ENCODE data around the gene SRGN. TPM values are rescaled to one million over a fixed set of nuclear protein-coding genes. Genes with fewer than 3 reads are reported as not detected.
"Not testable (repeated sequence)": the region's sequence is repeated elsewhere in the genome, so short reads cannot be mapped to it uniquely, and the experiment has no call there.

SRGN gene
- polyA plus RNA-seq, 6 donors from 2014 or later: 25.2 to 40.7 (median 33.6) TPM

DNA sequence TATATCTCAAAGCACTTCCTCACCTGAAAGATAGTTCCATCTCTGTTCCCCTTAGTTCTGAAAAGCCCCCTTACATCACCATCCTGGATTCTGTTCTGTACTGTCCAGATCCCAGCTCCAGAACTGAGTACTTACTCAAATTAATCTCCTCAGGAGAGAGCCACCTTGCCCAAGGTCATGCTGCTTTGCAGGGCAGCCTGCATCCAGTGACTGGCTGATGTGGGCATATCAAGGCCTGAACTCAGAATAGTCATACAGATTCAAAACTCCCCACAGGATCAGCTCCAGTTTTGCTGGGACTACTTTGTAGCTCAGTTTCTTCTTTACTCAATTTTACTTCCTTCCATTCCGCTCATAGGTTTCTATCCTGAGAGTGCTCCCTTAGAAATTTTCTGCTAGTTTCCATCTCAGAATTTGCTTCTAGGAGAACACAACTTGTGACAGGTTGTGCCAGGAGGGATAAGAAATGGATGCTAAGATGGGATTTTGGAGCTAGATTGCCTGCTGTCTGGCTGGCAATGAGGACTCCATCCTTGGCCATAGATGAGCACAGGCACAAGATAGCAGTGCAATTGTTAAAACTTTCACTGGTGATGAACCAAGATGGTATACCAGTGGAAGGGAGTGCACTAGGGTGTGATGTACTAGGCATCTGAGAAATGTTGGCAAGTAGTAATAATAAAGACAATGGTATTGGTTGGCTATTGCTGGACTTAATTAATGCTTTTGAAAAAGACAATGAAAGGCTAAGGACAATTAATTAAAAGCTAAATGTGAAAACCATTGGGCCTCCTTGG, 17.3 kb downstream of the SRGN start:
- Mint-ChIP-seq H3K36me3 (peaks cover 10 to 26% of the 10 kb centered on the region in 2 donors), H3K4me3 (no peak overlapping the region), H3K9me3 (no peaks in the 10 kb centered on the region), H3K27ac (no peak overlapping the region), H3K27me3 (no peaks in the 10 kb centered on the region), H3K4me1 (peaks cover 3 to 4% (median 3%) of the 10 kb centered on the region in 3 donors)
- ATAC-seq (ENCODE audit: low read depth in 2 of 2) (no peak), DNase-seq (no peak)

DNA sequence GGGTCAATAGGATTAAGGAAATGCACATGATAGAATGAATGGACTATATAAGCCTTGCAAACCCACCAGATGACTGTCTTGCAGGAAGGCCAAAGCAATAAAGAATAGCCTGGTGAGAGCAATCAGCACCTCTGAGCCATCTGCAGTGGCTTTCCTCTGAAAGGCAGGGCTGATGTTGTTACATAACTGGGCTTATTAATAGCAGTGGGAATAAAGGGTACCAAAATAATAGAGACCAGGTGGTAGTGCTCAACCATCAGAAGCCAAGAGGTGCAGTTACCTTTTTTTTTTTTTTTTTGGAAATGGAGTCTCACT, 19.2 kb downstream of the SRGN start:
- ATAC-seq (ENCODE audit: low read depth in 2 of 2): no peak
- H3K36me3 Mint-ChIP-seq: peaks cover 10 to 23% of the 10 kb centered on the region in 2 donors

DNA sequence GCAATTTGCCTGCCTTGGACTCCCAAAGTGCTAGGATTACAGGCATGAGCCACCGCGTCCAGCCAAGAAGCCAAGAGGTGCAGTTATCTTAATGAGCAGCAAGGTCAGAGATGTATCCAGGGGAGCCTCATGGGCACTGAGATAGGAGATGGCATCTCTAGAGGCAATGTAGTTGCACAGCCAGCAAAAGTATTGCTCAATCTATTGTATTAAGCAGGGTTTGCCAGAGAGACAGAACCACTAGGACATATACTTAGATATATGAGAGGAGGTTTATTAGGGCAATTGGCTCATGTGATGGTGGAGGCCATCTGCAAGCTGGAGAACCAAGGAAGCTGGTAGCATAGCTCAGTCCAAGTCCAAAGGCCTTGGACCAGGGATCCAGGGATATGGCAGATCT, 19.8 kb downstream of the SRGN start:
- H3K4me1 Mint-ChIP-seq: no peaks in the 10 kb centered on the region
- H3K36me3 Mint-ChIP-seq: peaks cover 10 to 18% of the 10 kb centered on the region in 2 donors
- H3K27me3 Mint-ChIP-seq: peaks cover 0 to 4% (median 4%) of the 10 kb centered on the region in 3 donors
- H3K27ac Mint-ChIP-seq: no peak overlapping the region
- no peak for DNase-seq
- H3K4me3 Mint-ChIP-seq: no peak overlapping the region
- no peak for ATAC-seq (ENCODE audit: low read depth in 2 of 2)
- no peaks in the 10 kb centered on the region for H3K9me3 Mint-ChIP-seq

More for the DNA sequence above, 19.2 kb downstream of the SRGN start:
- peak overlapping the region in 1 of 6 donors; percentile 45 for H3K27ac Mint-ChIP-seq
- H3K4me1 Mint-ChIP-seq: peaks cover 0 to 1% (median 0%) of the 10 kb centered on the region in 3 donors
- peaks cover 0 to 4% (median 4%) of the 10 kb centered on the region in 3 donors for H3K27me3 Mint-ChIP-seq
- H3K4me3 Mint-ChIP-seq: no peak overlapping the region
- no peaks in the 10 kb centered on the region for H3K9me3 Mint-ChIP-seq
- DNase-seq: no peak

DNA sequence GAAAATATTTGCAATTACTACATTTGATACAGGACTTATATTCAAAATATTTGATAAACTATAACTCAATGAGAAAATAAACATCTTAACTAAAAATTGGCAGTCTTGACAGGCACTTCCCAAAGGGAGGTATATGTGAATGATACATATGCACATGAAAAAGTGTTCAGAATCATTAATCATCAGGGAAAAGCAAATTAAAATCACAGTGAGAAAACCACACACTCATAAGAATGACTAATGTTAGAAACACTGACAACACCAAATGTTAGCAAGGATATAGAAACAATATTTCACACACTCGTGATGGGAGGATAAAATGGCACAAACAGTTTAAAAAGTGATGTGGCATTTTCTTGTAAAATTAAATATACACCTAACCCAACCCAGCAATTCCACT, 32.0 kb downstream of the SRGN start:
- Mint-ChIP-seq H3K4me1 (peaks cover 3 to 11% (median 8%) of the 10 kb centered on the region in 3 donors), H3K9me3 (no peaks in the 10 kb centered on the region), H3K27ac (no peak overlapping the region), H3K27me3 (no peaks in the 10 kb centered on the region), H3K4me3 (peak overlapping the region in 1 of 8 donors; percentile 68), H3K36me3 (no peaks in the 10 kb centered on the region)
- DNase-seq (no peak), ATAC-seq (ENCODE audit: low read depth in 2 of 2) (no peak)

DNA sequence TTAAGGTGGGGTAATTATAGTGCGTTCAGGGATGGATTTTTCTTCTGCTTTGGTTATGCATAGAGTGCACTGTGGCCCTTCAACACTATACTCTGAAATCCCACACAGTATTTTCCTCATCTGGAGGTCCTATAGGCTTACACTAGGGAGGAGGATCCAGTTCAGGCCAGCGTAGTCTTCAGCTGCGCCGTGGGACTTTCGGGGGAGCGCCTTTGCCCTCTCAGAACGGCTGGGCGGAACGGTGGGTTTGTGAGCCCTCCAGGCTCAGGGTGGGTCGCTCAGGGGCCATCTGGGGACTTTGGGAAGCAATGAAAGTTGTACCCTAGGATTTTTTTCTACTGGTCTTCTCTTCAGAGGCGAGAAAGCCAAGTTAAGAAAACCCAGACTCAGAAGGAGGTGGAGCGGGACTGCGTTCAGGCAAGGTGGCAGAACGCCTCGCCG, 35.4 kb downstream of the SRGN start:
- no peak for DNase-seq
- Mint-ChIP-seq H3K27me3 (no peaks in the 10 kb centered on the region), H3K9me3 (no peaks in the 10 kb centered on the region), H3K4me1 (peaks cover 12 to 25% (median 12%) of the 10 kb centered on the region in 3 donors), H3K27ac (peak overlapping the region; percentile 94 to 99 (median 98)), H3K4me3 (peak overlapping the region; percentile 86 to 97 (median 94)), H3K36me3 (no peaks in the 10 kb centered on the region)
- ATAC-seq (ENCODE audit: low read depth in 2 of 2): peak; percentile 18 to 22

DNA sequence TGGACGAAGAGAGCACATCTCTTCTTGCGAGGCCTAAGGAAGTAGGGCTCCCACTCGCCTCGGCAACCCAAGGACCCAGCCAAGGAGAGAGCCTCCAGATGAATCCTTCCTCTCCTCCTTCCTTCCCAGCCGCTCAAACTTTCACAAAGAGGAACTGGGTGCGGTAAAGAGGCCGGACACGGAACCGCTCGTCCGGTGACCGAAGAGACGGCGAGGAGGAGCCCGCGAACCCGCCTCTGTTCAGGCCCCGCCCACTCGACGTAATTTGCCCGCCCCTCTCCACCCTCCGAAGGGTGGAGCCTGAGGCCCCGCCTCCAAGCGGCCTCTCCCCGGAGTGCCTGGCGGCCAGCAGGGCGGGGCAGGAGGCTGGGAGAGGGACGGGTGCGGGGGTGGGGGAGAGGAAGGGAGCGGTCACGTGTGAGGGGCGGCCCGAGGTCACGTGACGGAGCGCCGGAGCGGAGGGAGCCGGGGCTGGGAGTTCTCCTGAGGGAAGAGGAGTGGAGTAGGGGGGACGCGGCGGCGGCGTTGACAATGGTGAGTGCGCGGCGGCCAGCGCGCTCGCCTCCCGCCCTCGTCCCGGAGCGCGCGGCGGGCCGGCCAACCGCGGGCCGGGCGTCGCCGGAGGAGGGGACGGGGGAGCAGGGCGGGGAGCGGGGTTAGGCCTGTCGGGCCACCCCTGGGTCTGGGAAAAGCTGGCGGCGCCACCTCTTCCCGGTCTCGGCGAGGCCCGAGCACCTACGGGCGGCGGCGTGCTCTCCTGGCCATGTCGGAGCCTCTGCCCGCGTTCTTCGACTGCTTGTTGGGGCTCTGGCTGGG, 36.1 kb downstream of the SRGN start, which contains the start of gene VPS26A:
TSS of gene VPS26A (plus strand) at position 432 of the 816 bp plus-strand sequence. CDS start at position 532, 100 bp downstream.
- Mint-ChIP-seq H3K9me3 (no peaks in the 10 kb centered on the region), H3K27ac (peak within 1 kb of the TSS; percentile 94 to 99 (median 98)), H3K4me1 (peaks cover 13 to 27% (median 14%) of the 10 kb centered on the region in 3 donors), H3K27me3 (no peaks in the 10 kb centered on the region), H3K36me3 (no peaks in the 10 kb centered on the region), H3K4me3 (peak within 1 kb of the TSS; percentile 86 to 97 (median 96))
- peak; percentile 82 to 84 for ATAC-seq (ENCODE audit: low read depth in 2 of 2)
- peak; percentile 99 for DNase-seq

DNA sequence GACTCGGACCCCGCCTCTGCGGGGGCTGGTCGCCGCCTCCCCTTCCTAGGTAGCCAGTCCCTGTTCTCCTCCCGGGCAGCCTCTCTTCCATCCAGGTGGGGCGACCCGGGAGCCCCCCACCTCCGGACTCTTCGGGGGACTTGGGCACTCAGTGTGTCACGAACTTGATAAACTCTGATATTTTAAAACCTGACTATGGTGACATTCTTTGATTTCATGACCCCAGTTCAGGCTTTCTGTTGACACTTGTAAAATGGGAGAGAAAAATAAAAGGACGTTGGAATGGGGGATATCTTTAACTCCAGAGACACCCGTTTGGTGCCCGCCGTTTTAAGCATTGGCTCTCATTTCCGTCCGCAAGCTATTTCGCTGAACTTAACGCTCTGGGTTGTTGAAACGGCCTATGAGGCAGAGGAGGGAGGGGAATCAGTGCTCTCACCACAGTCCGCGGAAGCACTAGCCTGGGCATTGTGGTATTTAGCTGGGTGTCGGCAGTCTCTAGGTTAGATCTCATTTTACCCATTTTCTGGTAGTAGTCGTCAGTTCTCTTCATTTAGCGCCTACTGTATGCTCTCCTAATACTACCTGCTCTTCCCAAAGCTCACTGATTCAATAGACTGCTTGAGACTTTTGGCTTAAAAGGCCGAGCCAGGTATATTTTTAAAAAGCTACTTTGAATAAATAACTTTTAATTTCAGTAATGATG, 36.8 kb downstream of the SRGN start:
- peak overlapping the region; percentile 86 to 97 (median 95) for H3K4me3 Mint-ChIP-seq
- ATAC-seq (ENCODE audit: low read depth in 2 of 2): peak; percentile 5 to 12

DNA sequence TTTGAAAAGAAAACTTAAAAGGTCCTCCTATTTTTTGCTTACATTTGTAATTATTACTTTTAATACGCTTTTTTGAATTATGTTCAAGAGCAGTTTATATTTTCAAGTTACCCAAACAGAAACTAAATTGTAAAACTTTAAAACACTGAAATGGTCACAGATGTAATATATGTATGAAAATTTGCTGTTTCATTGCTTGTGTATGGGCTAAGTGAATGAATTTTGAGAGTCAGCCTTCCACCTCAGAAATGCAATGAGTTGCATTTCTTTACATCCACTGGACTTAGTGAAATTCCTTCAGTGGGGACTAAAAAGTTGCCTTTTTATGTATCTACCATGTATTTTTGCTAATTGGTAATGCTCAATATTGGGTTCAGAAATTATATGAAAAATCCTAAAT, 37.7 kb downstream of the SRGN start:
- DNase-seq (no peak), ATAC-seq (ENCODE audit: low read depth in 2 of 2) (no peak)
- Mint-ChIP-seq H3K36me3 (no peaks in the 10 kb centered on the region), H3K9me3 (no peaks in the 10 kb centered on the region), H3K27ac (peak overlapping the region in 2 of 6 donors; percentile 94 to 96), H3K4me1 (peaks cover 24 to 30% (median 30%) of the 10 kb centered on the region in 3 donors), H3K27me3 (no peaks in the 10 kb centered on the region), H3K4me3 (peak overlapping the region in 5 of 8 donors; percentile 86 to 97 (median 95))

More for the DNA sequence above, 36.8 kb downstream of the SRGN start:
- H3K27me3 Mint-ChIP-seq: no peaks in the 10 kb centered on the region
- H3K36me3 Mint-ChIP-seq: no peaks in the 10 kb centered on the region
- H3K4me1 Mint-ChIP-seq: peaks cover 17 to 30% (median 22%) of the 10 kb centered on the region in 3 donors
- peak; percentile 44 for DNase-seq
- H3K9me3 Mint-ChIP-seq: no peaks in the 10 kb centered on the region
- peak overlapping the region; percentile 81 to 98 (median 96) for H3K27ac Mint-ChIP-seq

DNA sequence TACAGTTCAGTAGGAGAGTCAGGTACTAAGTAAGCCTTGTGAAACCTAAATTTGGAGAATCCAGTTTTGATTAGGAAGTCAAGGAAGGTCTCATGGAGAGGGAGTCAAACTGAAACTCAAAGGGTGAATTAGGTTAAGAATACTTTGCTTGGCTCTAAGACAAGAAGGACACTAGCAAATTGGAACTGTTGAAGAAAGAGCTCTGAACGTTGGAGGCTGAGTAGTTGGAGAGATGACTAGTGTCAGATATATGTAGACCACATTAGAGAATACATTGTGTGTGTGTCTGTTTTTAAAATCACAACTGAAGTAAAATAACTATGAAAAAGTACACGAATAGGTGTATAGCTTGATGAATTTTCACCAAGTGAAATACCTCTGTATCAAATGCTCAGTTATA, 42.3 kb downstream of the SRGN start:
- Mint-ChIP-seq H3K27me3 (no peaks in the 10 kb centered on the region), H3K4me1 (peaks cover 21 to 30% (median 24%) of the 10 kb centered on the region in 3 donors)

DNA sequence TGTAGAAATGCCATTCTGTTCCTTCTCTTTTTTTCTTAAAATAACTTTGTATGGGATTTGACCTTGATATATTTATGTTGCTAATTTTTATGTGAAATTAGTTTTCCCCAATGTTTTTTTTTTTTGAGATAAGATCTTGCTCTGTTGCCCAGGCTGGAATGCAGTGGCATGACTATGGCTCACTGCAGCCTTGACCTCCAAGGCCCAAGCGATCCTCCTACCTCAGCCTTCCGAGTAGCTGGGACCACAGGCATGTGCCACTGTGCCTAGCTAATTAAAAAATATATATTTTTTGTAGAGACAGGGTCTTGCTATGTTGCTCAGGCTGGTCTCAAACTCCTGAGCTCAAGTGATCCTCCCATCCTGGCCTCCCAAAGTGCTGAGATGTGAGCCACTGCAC, 52.1 kb downstream of the SRGN start:
- Mint-ChIP-seq H3K27ac (no peak overlapping the region), H3K36me3 (peaks cover 0 to 4% of the 10 kb centered on the region in 2 donors), H3K9me3 (no peaks in the 10 kb centered on the region), H3K4me3 (peak overlapping the region in 1 of 8 donors; percentile 52), H3K27me3 (no peaks in the 10 kb centered on the region), H3K4me1 (peaks cover 18 to 38% (median 18%) of the 10 kb centered on the region in 3 donors)
- ATAC-seq (ENCODE audit: low read depth in 2 of 2): no peak
- no peak for DNase-seq

More for the DNA sequence above, 42.3 kb downstream of the SRGN start:
- ATAC-seq (ENCODE audit: low read depth in 2 of 2) (no peak), DNase-seq (no peak)
- H3K36me3 Mint-ChIP-seq: peaks cover 0 to 13% of the 10 kb centered on the region in 2 donors
- H3K27ac Mint-ChIP-seq: peak overlapping the region in 2 of 6 donors; percentile 7 to 35
- H3K4me3 Mint-ChIP-seq: no peak overlapping the region
- H3K9me3 Mint-ChIP-seq: no peaks in the 10 kb centered on the region

DNA sequence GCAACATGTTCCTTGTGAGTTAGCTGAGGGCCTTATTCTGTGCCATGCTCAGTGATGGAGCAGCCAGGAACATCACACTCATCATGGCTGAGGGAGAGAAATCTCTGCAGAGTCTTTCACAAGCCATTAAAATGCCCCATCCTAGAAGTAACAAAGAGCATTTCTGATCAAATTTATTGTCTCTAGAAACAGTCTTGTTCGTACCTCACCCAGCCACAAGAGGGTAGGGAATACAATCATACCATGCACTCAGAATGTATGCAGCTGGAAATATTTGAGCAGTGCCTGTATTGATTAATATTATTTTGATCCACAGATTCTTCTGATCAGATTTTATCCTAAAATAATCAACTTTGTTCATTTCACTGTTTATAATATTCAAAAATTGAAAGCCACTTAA, 53.4 kb downstream of the SRGN start:
- ATAC-seq (ENCODE audit: low read depth in 2 of 2) (no peak), DNase-seq (no peak)
- H3K4me3 Mint-ChIP-seq: no peak overlapping the region
- H3K9me3 Mint-ChIP-seq: no peaks in the 10 kb centered on the region
- H3K4me1 Mint-ChIP-seq: peaks cover 18 to 39% (median 18%) of the 10 kb centered on the region in 3 donors
- no peaks in the 10 kb centered on the region for H3K27me3 Mint-ChIP-seq
- H3K27ac Mint-ChIP-seq: peak overlapping the region in 1 of 6 donors; percentile 7
- no peaks in the 10 kb centered on the region for H3K36me3 Mint-ChIP-seq

DNA sequence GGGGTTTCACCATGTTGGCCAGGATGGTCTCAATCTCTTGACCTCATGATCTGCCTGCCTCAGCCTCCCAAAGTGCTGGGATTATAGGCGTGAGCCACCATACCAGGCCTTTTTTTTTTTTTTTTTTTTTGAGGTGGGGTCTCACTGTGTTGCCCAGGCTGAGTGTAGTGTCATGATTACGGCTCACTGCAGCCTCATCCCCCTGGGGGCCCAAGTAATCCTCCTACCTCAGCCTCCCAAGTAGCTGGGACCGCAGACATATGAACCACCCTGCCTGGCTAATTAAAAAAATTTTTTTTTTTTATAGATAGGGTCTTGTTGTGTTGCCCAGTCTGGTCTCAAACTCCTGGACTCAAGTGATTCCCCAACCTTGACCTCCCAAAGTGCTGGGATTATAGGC, 54.2 kb downstream of the SRGN start:
- not testable (repeated sequence) for H3K9me3 Mint-ChIP-seq; DNase-seq; ATAC-seq (ENCODE audit: low read depth in 2 of 2); H3K4me3 Mint-ChIP-seq; H3K36me3 Mint-ChIP-seq; H3K27me3 Mint-ChIP-seq
- Mint-ChIP-seq H3K4me1 (peaks cover 22 to 45% (median 22%) of the 10 kb centered on the region in 3 donors), H3K27ac (peak overlapping the region in 1 of 6 donors; percentile 78)

DNA sequence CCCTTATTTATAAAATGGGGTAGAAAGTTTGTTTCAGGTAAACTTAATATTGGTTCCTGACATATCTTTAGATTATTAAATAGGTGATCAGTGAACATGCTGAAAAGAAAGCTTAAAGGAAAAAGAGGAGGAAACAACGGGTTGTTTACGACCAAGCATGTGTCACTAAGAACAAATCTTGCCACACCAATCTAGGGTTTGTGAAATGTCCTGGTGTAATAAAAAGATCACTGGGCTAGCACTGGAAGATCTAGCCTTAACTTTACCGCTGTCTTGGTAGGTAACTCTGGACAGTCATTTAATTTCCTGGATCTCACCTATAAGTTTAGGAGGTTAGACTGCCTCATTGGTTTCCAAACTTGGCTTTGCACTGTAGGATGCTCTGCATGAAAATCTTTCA, 55.1 kb downstream of the SRGN start:
- no peak overlapping the region for H3K4me3 Mint-ChIP-seq
- ATAC-seq (ENCODE audit: low read depth in 2 of 2) (no peak), DNase-seq (no peak)
- no peaks in the 10 kb centered on the region for H3K27me3 Mint-ChIP-seq
- no peaks in the 10 kb centered on the region for H3K9me3 Mint-ChIP-seq
- H3K27ac Mint-ChIP-seq: no peak overlapping the region
- H3K36me3 Mint-ChIP-seq: no peaks in the 10 kb centered on the region
- H3K4me1 Mint-ChIP-seq: peaks cover 22 to 45% (median 24%) of the 10 kb centered on the region in 3 donors

All from naive B cell (primary cell).